Panc1 (cell line): Measurements from ENCODE around the gene SPATC1L. TPM values are rescaled to one million over a fixed set of nuclear protein-coding genes. Genes with fewer than 3 reads are reported as not detected.

ENCODE experiments used
- ATAC-seq: fragments of 200-7000 bp; cut with Tn5 transposase; 2 replicates; pipeline ENCODE4 v1.9.1; 2020; ENCODE audit warnings: mild to moderate bottlenecking, moderate library complexity
- BruUV-seq: library from RNA; stranded (reverse); fragments of 400-500 nt; replicated peaks from 2 replicates; lab custom pipeline; 2021; lab: Mats Ljungman, UMichigan
- CTCF ChIA-PET: fragments of 300-600 bp; sonication (Branson Sonifier 250); formaldehyde crosslinking; loops from one replicate; lab custom pipeline; 2022; ENCODE audit warnings: antibody characterized with exemption; lab: Charles Lee
- POLR2A ChIA-PET: fragments of 300-600 bp; sonication (Branson Sonifier 250); formaldehyde crosslinking; loops from one replicate; lab custom pipeline; 2022; ENCODE audit warnings: antibody characterized with exemption; lab: Charles Lee
- DNase-seq: peaks from one replicate; pipeline ENCODE4 v3.0.0-alpha.2; 2010; ENCODE audit warnings: low read depth, low spot score
- H3K27ac ChIP-seq: 2 replicates; pipeline ENCODE4 v1.5.1; 2011; ENCODE audit warnings: mild to moderate bottlenecking, low read length, inconsistent platforms
- H3K27me3 ChIP-seq: fragments of 200-500 bp; sonication (Bioruptor generic); 2 replicates; pipeline ENCODE4 v1.6.0; 2014; ENCODE audit warnings: low read length, inconsistent platforms; ENCODE audit not compliant: control insufficient read depth, insufficient read depth
- H3K36me3 ChIP-seq: fragments of 200-500 bp; sonication (Bioruptor generic); 2 replicates; pipeline ENCODE4 v1.5.1; 2014; ENCODE audit warnings: inconsistent platforms, mild to moderate bottlenecking, low read length, moderate library complexity; ENCODE audit not compliant: control insufficient read depth, insufficient read depth
- H3K4me1 ChIP-seq: 2 replicates; pipeline ENCODE4 v1.5.1; 2011; ENCODE audit warnings: inconsistent platforms, mild to moderate bottlenecking, low read length, moderate library complexity; ENCODE audit not compliant: control insufficient read depth, insufficient read depth
- H3K4me3 ChIP-seq, 2 experiments: 2 replicates each; pipeline ENCODE4 v1.5.1; 2011 to 2012; ENCODE audit warnings: low read depth in 2 of 2, low read length in 2 of 2, mild to moderate bottlenecking in 2 of 2, inconsistent platforms in 1 of 2, moderate library complexity in 1 of 2
- H3K9me3 ChIP-seq: fragments of 200-500 bp; sonication (Bioruptor generic); 2 replicates; pipeline ENCODE4 v1.5.1; 2014; ENCODE audit warnings: low read depth, mild to moderate bottlenecking, inconsistent platforms, low read length, moderate library complexity; ENCODE audit not compliant: control insufficient read depth, insufficient read depth
- CTCF ChIP-seq: fragments of 450-650 bp; IDR thresholded peaks from 2 replicates; pipeline ENCODE4 v1.5.1; 2017; ENCODE audit warnings: mild to moderate bottlenecking
- POLR2AphosphoS5 ChIP-seq: IDR thresholded peaks from 2 replicates; pipeline ENCODE4 v1.6.1; 2012; ENCODE audit warnings: mild to moderate bottlenecking, low read depth, low read length, moderate library complexity
- SIN3A ChIP-seq: IDR thresholded peaks from 2 replicates; pipeline ENCODE4 v1.6.1; 2012; ENCODE audit warnings: low read depth, mild to moderate bottlenecking, low read length, moderate library complexity, borderline replicate concordance; ENCODE audit not compliant: insufficient read depth
- TCF7L2 ChIP-seq: IDR thresholded peaks from 2 replicates; pipeline ENCODE4 v1.6.1; 2011; ENCODE audit warnings: mild to moderate bottlenecking, low read depth, low read length, inconsistent platforms
- in situ Hi-C: cut with HindIII; loops from 2 replicates; pipeline ENCODE4 v1.10.0; 2016; ENCODE audit warnings: low sequenced_read_pairs, low pct_unique_long_range_greater_than_20kb
- intact Hi-C: fragments of 100-400 bp; cut with micrococcal nuclease; formaldehyde crosslinking; loops from one replicate; pipeline ENCODE4 v1.10.0; 2022; ENCODE audit not compliant: unreplicated experiment
- total RNA-seq: library from RNA; stranded (reverse); gene quantifications from one replicate; pipeline ENCODE4 v1.2.1, GENCODE V29; 2021; ENCODE audit not compliant: unreplicated experiment

Gene SPATC1L
- total RNA-seq, 1 experiment from 2014 or later: 0.26 TPM

DNA sequence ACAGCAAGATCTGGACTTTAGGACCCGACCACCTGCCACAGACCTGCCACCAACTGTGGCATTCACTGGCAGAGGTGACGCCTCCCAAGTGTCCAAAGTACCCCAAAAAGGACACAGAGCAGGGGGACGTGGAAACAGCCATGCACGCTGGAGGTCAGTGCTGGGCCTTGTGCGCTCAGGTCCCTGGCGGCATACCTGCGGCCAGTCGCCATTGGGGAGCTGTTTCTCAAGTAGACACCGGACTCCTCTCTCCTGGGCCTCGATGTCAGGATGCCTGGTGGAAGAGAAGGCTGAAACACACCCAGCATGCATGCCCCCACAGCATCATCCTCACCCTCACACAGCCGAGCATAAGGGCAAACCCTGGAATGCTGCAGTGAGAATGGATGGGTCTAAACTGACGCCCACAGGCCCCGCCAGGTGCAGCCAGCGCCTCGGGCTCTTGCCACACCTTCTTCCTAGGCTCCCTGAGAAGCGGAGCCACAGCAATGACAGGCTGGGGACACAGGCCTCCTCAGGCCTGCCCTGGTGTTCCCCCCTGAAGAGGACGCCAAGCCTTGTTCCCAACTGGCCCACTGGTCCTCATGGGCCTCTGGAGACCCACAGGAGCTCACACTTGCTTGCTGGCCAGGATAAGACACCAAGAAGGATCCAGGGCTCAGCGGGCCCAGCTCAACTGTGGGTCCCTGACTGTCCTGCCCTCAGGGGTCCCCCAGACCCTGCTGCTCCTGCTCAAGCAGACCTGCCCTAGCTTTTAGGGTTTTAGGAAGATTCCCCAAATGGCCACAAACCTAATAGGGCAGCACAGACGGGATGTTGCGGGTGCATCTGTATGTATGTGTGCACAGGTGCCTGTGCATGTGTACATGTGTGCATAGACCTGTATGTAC, 7.7 kb upstream of the SPATC1L start:
- Histone ChIP-seq H3K4me3 (no peak overlapping the region), H3K36me3 (no peaks in the 10 kb centered on the region), H3K27me3 (no peaks in the 10 kb centered on the region), H3K9me3 (no peaks in the 10 kb centered on the region), H3K4me1 (peaks cover 5% of the 10 kb centered on the region; the same call in 1 of the 2 replicates), H3K27ac (no peak overlapping the region)
- CTCF ChIA-PET: no interaction called here
- DNase-seq: no peak
- POLR2A ChIA-PET: no interaction called here
- in situ Hi-C loops (no loop called here), intact Hi-C loops (no loop called here)
- TF ChIP-seq SIN3A (no peak), CTCF (no peak), TCF7L2 (no peak)
- no TSS peak for BruUV-seq
- ATAC-seq: no peak

- no peak overlapping the region for H3K27ac ChIP-seq
Measured at GRCh38 chr21:46191257-46191685, 7.0 kb upstream of the SPATC1L start.

More at GRCh38 chr21:46191257-46191685, 7.0 kb upstream of the SPATC1L start:
- H3K36me3 ChIP-seq: no peaks in the 10 kb centered on the region
- H3K9me3 ChIP-seq: no peaks in the 10 kb centered on the region
- ChIA-PET POLR2A (no interaction called here), CTCF (no interaction called here)
- H3K4me3 ChIP-seq: no peak overlapping the region
- no peak for DNase-seq
- in situ Hi-C loops: no loop called here
- peaks cover 5% of the 10 kb centered on the region; the same call in 1 of the 2 replicates for H3K4me1 ChIP-seq
- H3K27me3 ChIP-seq: no peaks in the 10 kb centered on the region
- TF ChIP-seq SIN3A (no peak), TCF7L2 (no peak), POLR2AphosphoS5 (no peak), CTCF (no peak)
- BruUV-seq: no TSS peak
- no peak for ATAC-seq
- intact Hi-C loops: no loop called here
